ENCODE data around the gene SND1. TPM values are rescaled to one million over a fixed set of nuclear protein-coding genes. Genes with fewer than 3 reads are reported as not detected.

SND1 gene
- total RNA-seq, 1 donor from 2014 or later, result 232 TPM

GRCh38 chr7:127873151-127873550 is 221.2 kb downstream of the SND1 start:
- FAIRE-seq (no peak), DNase-seq (ENCODE audit: low read depth) (no peak)
- H3K4me3 ChIP-seq (ENCODE audit: low read depth, low read length), result no peak overlapping the region
- no peak for TF ChIP-seq CTCF (IDR thresholded peaks at IDR 0.05; ENCODE audit: insufficient read depth, low read length, severe bottlenecking)
- H3K36me3 ChIP-seq (ENCODE audit: control insufficient read depth, insufficient read depth, low read length), result no peaks in the 10 kb centered on the region
- no peaks in the 10 kb centered on the region for H3K27me3 ChIP-seq (ENCODE audit: control insufficient read depth, insufficient read depth, low read length)

GRCh38 chr7:127873715-127874636 is 222.0 kb downstream of the SND1 start:
- DNase-seq (ENCODE audit: low read depth) (no peak), FAIRE-seq (no peak)
- Histone ChIP-seq H3K36me3 (ENCODE audit: control insufficient read depth, insufficient read depth, low read length) (no peaks in the 10 kb centered on the region), H3K4me3 (ENCODE audit: low read depth, low read length) (no peak overlapping the region), H3K27me3 (ENCODE audit: control insufficient read depth, insufficient read depth, low read length) (no peaks in the 10 kb centered on the region)
- no peak for TF ChIP-seq CTCF (IDR thresholded peaks at IDR 0.05; ENCODE audit: insufficient read depth, low read length, severe bottlenecking)

GRCh38 chr7:127874951-127875608 is 223.1 kb downstream of the SND1 start:
- DNase-seq (ENCODE audit: low read depth), result no peak
- no peak for TF ChIP-seq CTCF (IDR thresholded peaks at IDR 0.05; ENCODE audit: insufficient read depth, low read length, severe bottlenecking)
- Histone ChIP-seq H3K36me3 (ENCODE audit: control insufficient read depth, insufficient read depth, low read length) (no peaks in the 10 kb centered on the region), H3K27me3 (ENCODE audit: control insufficient read depth, insufficient read depth, low read length) (no peaks in the 10 kb centered on the region), H3K4me3 (ENCODE audit: low read depth, low read length) (no peak overlapping the region)
- FAIRE-seq, result no peak

GRCh38 chr7:127876393-127876792 is 224.4 kb downstream of the SND1 start:
- no peak for TF ChIP-seq CTCF (IDR thresholded peaks at IDR 0.05; ENCODE audit: insufficient read depth, low read length, severe bottlenecking)
- FAIRE-seq, result no peak
- Histone ChIP-seq H3K4me3 (ENCODE audit: low read depth, low read length) (no peak overlapping the region), H3K27me3 (ENCODE audit: control insufficient read depth, insufficient read depth, low read length) (no peaks in the 10 kb centered on the region), H3K36me3 (ENCODE audit: control insufficient read depth, insufficient read depth, low read length) (no peaks in the 10 kb centered on the region)
- DNase-seq (ENCODE audit: low read depth), result peak; percentile 24

- TF ChIP-seq CTCF (IDR thresholded peaks at IDR 0.05; ENCODE audit: insufficient read depth, low read length, severe bottlenecking), result no peak
- FAIRE-seq (no peak), DNase-seq (ENCODE audit: low read depth) (no peak)
Observed at GRCh38 chr7:127877951-127878350, 226.0 kb downstream of the SND1 start.

More at GRCh38 chr7:127877951-127878350, 226.0 kb downstream of the SND1 start:
- no peaks in the 10 kb centered on the region for H3K27me3 ChIP-seq (ENCODE audit: control insufficient read depth, insufficient read depth, low read length)
- H3K36me3 ChIP-seq (ENCODE audit: control insufficient read depth, insufficient read depth, low read length), result no peaks in the 10 kb centered on the region
- H3K4me3 ChIP-seq (ENCODE audit: low read depth, low read length), result no peak overlapping the region

Measured in bronchial epithelial cell (primary cell).